Stimulated activated CD8-positive, alpha-beta memory T cell treated with anti-CD3 and anti-CD28 coated beads, Interleukin-7, amount 100 ng/mL, for 24 hours (primary cell): ENCODE results near the gene CARD10.
"Not testable (repeated sequence)": the region's sequence is repeated elsewhere in the genome, so short reads cannot be mapped to it uniquely, and the experiment has no call there.

Source experiments
- DNase-seq: peaks from one replicate; pipeline ENCODE4 v3.0.0-alpha.2; 2020; ENCODE audit warnings: low read depth

CARD10 gene

DNA sequence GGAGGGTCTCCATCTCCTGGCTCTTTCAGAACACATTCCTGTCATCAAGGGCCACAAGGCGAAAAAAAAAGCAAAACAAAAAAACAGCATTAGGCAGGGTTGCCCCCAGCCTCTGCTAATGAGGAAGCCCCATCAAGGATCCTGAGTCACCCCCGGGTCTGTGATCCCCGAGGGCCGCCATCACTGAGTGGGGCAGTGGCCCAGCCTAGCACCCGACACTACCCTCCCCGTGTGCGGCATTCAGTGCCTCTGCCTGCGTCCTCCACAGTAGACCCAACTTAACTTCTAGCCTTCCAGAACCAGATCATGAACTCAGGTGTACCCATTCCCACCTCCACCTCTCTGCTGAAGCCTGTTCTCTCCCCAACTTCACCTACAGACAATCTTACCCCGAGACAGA, 34.5 kb upstream of the CARD10 start:
- DNase-seq, result no peak

DNA sequence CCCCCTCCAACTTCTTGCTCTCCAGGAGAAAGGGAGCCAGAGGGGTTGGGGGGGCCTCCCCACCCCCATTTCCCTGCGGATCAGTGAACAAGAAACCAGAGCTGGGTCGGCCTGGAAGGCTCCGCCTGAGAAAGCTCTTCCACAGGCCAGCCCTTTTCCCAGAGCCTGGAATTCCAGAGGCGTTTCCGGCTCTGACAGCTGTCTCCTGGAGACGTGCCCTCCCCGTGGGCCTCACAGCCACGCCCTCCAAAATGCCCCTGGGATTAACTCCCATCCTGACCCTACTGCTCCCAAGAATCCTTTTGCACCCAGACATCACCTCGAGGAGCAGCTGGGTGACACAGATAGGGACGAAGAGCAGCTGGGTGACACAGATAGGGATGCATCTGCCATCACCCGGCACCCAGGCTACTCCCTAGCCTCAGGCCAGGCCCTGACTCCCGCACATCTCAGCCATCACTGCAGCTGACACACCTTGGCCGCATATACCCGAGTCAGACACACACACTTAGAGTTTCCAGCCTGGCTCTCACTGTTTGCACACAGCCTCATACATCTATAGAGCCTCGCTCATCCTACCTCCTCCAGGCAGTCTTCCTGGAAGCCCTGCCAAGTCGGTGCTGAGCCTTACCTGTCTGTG, 33.4 kb upstream of the CARD10 start:
- DNase-seq, result no peak

DNA sequence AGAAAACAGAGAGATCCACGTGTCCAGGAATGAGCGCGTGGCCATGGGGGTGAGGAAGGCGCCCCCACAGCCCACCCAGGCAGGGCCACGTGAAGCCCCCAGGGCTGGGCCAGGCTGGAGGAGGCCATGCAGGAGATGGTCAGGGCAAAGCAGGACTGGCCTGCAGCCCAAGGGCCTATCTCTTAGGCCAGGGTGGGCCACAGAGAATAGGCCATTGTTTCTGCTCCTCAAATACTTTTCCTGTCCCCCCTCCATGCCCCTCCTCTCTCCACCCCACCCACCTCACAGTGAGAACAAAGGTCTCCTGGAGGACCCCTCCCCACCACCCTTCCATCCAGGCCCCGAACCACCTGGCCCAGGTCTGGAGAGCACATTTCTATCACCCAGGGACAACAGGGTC, 32.8 kb upstream of the CARD10 start:
- DNase-seq, result no peak

DNA sequence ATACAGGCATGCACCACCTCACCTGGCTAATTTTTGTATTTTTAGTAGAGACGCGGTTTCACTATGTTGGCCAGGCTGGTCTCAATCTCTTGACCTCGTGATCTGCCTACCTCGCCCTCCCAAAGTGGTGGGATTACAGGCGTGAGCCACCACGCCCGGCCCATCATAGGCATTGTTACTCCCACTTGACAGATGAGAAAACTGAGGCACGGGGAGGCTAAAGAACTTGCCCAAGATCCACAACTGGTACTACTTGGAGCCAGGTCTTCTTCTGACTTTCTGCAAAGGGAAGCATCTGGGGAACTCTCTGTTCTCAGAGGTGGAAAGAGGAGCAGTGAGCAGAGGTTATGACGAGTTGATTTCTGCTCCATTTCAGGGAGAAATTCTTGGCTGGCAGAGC, 31.7 kb upstream of the CARD10 start:
- not testable (repeated sequence) for DNase-seq

DNA sequence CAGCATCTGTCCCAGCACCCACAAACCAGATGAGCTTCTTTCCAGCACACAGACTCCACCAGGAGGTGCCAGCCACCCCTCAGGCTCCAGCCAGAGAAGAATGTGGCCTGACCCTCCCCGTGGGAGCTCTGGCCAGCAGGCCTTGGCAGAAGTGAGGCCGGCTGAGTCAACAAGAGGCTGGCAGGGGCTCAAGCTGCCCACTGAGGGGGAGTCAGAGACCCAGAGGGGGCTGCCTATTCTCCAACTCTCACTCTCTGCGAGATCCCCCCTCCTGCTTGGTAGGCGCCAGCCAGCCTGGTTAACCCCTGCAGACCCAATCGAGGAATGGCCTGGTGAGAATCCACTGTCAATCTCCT, 30.5 kb upstream of the CARD10 start:
- no peak for DNase-seq

DNA sequence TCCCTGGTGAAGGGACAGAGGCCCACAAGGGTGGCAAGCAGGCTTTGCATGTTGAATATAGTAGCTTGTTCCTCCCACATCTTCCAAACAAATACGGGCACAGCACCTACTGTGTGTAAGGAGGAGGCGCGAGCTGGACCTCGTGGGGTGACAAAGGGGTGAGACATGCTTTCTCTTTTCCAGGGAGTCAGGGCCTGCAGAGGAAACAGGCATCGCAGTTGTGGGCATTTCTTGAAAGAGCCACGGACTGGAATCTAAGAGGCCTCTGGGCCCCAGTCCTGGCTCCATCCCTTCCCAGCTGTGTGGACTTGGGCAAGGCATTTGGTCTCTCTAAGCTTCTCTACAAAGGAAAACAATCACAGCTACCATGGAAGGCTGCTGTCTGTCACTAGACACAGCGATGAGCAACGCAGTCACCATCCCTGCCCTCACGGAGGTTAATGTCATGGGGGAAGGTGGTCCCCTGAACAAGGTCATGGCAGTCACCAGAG, 28.1 kb upstream of the CARD10 start:
- DNase-seq, result no peak

DNA sequence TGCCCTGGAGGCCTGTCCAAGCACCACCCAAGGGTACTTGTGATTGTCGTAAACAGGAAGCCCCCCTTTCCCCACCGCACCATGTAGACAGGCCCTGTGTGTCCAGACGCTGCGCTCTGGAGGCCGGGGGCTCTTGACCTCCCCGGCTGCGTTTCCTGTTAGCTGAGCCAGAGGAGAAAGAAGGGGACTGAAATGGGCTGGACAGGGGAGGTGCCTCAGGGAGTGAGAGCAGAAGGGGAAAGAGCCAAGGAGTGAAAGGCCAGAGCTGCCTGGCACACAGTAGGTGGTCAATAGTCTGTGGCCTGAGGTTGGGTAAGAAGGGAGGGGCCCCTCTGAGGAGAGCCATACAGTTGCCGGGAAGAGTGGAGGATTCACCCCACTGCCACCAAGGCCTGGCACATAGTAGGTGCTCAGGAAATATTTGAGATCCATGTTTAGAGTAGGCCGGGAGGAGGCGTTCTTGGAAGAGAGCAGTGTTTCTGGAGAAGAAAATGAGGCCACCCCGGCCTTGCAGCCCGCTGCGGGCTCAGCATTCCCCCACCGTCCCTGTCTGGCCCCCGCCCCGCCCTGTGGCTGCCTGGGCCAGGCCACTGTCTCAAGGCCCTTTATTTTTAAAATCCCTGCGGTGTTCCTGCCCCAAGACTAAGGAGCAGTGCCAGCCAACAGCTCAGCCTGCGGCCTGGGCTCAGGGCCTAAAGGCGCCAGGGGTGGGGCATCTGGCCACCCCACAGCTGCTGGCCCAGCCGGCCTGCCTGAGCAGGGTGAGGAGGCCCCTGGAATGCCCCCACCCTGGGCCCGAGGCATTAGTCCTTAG, 27.4 kb upstream of the CARD10 start:
- DNase-seq, result no peak

DNA sequence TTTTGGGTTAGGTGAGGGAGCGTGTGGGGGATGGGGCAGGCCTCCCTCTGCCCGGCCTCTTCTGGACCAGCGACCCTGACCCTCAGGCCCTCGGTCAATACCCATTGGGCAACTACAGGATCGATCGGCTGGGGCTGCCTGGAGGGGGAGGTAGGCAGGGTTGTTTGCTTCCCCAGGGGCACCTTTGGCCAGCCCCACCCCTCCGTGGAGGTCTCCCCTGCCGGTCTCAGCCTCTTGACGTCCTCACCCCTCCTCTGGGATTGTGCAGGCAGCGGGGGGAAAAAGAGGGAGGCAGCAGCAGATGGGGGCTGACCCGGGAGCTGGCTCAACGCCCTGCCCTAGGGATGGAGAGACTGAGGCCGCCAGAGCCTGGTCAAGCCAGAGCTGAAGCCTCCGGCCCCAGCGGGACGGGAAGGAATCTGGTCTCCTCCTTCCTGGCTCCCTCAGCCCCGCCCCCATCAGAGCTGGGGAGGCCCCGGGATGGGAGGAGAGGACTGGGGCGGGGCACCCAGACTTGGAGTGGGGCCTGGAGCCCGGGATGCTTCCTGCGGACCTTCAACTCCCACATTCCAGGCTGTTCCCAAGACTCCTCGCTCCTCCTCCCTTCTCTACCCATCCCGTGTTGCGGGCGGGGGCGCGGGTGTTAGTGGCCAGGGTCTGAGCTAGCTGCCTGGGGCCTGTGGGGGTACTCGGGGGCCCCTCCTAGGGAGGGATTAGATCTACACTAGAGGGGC, 26.7 kb upstream of the CARD10 start:
- DNase-seq, result no peak

DNA sequence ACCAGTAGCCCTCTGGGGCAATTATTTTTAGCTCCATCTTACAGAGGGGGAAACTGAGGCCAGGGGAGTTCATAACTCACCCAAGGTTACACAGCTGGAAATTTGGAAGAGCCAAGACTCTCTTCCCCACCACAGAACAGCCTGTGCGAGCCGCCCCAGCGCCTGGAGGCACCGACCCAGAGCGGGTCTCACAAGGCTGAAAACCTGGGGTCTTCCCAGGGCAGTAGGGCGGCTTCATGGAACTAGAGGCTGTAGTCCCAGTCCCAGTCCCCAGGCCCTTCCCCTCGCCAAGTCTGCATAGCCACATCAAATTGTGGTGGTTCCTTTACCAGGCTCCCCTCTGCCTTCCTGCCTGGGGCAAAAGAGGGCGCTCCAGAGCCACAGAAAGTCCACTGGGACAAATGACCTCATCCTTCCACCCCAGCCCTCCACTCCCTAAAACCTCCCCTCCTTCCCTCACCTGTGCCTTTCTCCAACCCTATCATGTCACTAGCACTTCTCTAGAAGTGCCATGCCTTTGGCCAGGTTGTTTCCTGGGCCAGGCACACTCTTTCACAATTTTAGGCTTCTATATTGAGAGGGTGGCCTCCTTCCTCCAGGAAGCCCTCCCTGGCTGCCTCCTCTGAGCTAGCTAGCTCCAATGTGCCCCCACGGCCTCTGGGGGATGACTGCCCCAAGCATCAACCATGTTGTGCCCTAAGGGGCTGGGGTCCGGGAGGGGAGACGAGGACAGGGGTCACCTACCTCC, 25.9 kb upstream of the CARD10 start:
- no peak for DNase-seq

DNA sequence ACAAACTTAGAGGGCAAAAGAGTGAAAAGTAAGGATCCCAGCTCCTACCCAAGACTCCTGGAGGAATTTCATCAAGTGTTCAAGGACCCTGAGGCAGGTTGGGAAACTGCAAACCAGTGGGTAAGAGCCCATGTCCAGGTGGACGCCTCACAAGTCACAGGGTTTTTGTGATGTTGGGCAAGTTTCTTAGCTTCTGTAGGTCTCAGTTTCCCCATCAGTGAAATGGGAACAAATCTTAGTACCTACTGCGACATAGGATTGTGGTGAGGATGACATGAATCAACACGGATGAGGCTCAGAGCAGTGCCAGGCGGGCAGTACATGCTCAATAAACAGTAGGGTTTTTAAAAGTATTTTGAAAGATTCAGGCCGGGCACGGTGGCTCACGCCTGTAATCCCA, 23.7 kb upstream of the CARD10 start:
- no peak for DNase-seq

DNA sequence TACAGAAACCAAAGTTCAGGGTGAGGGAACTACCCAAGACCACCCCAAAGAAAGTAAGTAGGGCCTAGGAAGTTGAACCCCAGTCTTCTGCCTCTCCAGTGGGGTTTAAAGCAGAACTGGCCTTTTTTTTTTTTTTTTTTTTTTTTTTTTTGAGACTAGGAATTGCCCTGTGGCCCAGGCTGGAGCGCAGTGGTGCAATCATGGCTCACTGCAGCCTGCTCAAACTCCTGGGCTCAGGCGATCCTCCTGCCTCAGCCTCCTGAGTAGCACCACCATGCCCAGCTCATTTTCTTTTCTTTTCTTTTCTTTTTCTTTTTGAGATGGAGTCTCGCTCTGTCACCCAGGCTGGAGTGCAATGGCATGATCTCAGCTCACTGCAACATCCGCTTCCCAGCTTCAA, 23.2 kb upstream of the CARD10 start:
- DNase-seq, result not testable (repeated sequence)

DNA sequence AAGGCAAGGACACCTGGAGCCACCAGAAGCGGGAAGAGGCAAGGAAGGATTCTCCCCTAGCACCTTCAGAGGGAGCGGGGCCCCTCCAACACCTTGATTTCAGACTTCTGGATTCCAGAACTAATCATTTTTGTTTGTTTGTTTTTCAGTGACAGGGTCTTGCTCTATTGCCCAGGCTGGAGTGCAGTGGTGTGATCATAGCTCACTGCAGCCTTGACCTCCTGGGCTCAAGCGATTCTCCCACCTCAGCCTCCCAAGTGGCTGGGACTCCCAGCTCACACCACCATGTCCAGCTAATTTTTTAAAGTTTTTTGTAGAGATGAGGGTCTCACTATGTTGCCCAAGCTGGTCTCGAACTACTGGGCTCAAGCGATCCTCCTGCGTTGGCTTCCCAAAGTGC, 20.6 kb upstream of the CARD10 start:
- not testable (repeated sequence) for DNase-seq

DNA sequence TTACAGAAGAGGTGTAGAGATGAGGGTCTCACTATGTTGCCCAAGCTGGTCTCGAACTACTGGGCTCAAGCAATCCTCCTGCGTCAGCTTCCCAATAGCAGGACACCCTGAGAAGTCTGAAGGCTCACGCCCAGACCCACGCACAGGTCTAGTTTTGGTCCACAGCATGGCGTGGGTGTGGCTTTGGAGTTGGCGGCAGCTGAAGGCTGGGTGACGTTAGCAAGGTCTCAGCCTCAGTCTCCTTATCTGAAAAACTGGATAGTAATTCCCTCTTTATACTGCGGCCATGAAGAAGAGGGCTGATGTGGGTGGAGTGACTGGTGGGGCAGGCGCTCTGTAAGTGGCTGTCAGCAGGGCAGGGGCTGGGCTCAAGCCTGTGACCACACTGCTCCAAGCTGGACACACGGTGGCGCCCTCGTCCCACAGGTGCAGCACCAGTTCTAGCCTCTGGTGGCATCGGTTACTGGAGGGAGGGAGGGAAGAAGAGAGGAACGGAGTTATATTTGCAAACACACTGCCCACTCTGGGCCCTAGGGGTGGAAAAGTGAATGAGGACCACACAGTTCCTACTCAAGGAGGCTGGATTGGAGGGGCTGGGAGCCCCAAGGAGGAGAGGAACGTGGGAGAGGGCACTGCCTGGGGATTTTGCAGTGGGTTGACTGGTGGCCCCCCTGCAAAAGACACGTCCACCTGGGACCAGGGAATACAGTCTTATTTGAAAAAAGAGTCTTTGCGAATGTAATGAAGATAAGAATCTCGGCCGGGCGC, 19.6 kb upstream of the CARD10 start:
- DNase-seq, result peak; percentile 79

DNA sequence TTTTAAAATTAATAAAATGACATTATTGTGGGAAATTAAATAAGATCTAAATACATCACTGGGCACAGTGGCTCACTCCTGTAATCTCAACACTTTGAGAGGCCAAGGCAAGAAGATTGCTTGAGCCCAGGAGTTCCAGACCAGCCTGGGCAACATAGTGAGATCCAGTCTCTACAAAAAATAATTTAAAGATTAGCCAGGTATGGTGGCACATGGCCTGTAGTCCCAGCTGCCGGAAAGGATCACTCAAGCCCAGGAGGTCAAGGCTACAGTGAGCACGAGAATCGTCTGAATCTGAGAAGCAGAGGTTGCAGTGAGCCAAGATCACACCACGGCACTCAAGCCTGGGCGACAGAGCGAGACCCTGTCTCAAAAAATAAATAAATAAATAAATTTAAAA, 15.9 kb upstream of the CARD10 start:
- no peak for DNase-seq

DNA sequence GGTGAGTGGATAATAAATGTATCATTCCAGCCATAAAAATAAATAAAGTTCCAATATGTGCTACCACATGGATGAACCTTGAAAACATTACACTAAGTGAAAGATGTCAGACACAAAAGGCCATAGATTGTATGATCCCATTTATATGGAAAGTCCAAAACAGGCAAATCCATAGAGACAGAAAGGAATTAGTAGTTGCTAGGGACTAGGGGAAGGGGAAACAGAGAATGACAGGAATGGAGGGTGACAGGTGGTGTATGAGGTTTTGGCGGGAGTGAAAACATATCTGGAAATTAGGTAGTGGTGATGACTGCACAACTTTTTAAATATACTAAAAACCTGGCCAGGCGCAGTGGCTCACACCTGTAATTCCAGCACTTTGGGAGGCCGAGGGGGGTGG, 15.2 kb upstream of the CARD10 start:
- no peak for DNase-seq

DNA sequence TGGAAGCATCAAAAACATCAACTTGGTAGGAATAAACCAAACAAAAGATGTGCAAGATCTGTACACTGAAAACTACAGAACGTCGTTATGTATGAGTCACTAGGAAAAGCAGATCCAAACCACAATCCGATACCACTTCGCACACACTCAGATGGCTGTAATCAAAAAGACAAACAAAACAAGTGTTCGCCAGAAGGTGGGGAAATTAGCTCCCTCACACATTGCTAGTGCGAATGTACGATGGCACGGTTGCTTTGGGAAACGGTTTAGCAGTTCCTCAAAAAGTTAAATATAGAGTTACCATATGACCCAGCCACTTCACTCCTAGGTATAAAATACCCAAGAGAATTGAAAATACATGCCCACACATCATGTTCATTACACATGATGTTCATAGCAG, 14.8 kb upstream of the CARD10 start:
- DNase-seq, result no peak

DNA sequence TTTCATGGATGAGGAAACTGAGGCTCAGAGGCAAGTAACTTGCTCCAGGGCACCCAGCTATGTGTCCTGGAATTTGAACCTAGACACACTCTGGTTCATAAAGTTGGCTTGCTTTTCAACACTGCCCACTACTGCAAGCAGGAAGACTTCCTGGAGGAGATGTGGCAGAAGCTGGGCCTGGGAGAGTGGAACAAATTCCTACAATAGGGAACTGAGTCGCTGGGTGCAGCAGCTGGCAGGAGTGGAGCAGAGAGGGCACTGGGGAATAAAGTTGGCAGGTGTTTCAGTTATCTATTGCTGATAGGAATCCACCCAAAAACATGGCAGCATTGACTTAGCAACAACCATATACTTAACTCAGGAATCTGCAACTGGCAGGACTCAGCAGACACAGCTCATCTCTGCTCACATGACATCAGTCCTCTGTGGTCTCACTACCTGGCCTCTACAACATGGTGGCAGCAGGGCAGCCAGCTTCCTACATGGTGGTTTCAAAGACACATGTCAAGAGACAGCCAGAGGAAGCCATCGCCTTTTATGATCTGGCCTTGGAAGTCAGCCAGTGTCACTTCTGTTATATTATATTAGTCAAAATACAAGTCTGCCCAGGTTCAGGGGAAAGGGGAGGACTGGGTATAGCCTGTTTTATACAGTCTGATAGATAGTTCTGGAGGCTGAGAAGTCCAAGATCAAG, 10.6 kb upstream of the CARD10 start:
- DNase-seq, result no peak

DNA sequence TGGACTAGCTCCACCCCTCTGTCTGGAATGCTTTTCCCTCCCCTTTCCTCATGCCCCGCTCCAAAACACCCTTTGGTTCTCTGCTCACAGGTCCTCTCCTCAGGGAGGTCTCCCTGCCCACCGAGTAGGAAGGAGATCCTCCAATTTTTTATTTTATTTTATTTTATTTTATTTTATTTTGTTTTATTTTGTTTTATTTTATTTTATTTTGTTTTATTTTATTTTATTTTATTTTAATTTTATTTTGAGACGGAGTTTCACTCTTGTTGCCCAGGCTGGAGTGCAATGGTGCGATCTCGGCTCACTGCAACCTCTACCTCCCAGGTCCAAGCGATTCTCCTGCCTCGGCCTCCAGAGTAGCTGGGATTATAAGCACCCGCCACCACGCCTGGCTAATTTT, 8.7 kb upstream of the CARD10 start:
- DNase-seq, result not testable (repeated sequence)

DNA sequence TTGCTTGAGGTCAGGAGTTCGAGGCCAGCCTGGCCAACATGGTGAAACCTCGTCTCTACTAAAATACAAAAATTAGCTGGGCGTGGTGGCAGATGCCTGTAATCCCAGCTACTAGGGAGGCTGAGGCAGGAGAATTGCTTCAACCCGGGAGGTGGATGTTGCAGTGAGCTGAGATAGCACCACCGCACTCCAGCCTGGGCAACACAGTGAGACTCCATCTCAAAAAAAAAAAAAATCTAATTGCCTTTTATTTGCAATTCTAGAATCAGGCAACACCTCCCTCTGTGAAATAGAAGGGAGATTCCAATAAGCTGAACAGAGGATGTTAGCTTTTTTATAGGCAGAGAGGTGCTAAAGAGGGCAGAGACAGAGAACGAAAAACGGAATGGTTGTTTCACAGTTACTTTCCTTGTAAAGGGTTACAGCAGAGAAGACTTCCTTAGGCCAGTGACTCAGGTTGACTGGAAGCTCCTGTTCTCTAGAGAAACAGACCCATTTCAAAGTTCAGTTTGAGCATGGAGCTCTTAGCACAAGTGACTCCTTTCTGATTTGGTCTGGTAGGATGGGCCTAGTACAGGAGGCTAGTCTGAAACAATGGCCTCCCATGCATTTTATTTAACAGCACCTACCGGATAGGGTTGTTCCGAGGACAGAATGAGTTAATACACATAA, 8.0 kb upstream of the CARD10 start:
- DNase-seq, result not testable (repeated sequence)

DNA sequence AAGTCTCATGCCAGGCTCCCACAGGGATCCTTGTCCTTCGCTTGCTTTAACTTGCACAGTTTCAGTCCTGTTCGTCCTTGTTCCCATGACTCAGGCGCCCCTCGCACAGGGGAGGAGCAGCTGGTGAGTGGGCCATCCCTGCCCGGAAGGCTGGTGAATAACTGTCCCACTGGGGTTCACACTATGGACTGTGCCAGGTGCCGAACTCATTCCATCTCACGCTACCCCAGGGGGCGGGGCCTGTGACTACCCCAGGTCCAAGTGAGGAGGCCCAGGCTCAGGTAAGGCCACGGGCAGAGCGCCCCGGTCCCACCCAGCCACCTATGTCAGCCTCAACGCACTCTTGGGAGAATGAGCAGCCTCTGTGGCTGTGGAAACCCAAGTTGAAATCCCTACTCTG, 7.2 kb upstream of the CARD10 start:
- no peak for DNase-seq
